ENCODE results near the gene CTSA.

- TF ChIP-seq, protein P1, sequence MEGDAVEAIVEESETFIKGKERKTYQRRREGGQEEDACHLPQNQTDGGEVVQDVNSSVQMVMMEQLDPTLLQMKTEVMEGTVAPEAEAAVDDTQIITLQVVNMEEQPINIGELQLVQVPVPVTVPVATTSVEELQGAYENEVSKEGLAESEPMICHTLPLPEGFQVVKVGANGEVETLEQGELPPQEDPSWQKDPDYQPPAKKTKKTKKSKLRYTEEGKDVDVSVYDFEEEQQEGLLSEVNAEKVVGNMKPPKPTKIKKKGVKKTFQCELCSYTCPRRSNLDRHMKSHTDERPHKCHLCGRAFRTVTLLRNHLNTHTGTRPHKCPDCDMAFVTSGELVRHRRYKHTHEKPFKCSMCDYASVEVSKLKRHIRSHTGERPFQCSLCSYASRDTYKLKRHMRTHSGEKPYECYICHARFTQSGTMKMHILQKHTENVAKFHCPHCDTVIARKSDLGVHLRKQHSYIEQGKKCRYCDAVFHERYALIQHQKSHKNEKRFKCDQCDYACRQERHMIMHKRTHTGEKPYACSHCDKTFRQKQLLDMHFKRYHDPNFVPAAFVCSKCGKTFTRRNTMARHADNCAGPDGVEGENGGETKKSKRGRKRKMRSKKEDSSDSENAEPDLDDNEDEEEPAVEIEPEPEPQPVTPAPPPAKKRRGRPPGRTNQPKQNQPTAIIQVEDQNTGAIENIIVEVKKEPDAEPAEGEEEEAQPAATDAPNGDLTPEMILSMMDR (conservative IDR thresholded peaks at IDR 0.05 in 1 of 2, IDR thresholded peaks at IDR 0.05 in 1 of 2; ENCODE audit: extremely low read depth in 1 of 2, insufficient read depth in 1 of 2, low read depth in 1 of 2, low read length in 2 of 2), result no peak
- no peak for TF ChIP-seq EZH2 (IDR thresholded peaks at IDR 0.05; ENCODE audit: borderline replicate concordance, low read length)
Measured at GRCh38 chr20:45850238-45850637, 40.9 kb upstream of the CTSA start.

All from mammary epithelial cell (primary cell).